Neuron (in vitro differentiated cells): ENCODE results near the gene RGL4.
"Not testable (repeated sequence)": the region's sequence is repeated elsewhere in the genome, so short reads cannot be mapped to it uniquely, and the experiment has no call there.

Experiments used
- H2AFZ ChIP-seq: one replicate; pipeline ENCODE4 v1.6.1; 2013; ENCODE audit warnings: low read depth, mild to moderate bottlenecking, inconsistent platforms, low read length, moderate library complexity
- H3K27me3 ChIP-seq: one replicate; pipeline ENCODE4 v1.6.1; 2013; ENCODE audit warnings: low read length; ENCODE audit not compliant: insufficient read depth
- H3K36me3 ChIP-seq: one replicate; pipeline ENCODE4 v1.6.1; 2013; ENCODE audit warnings: low read length; ENCODE audit not compliant: insufficient read depth
- H3K4me1 ChIP-seq: one replicate; pipeline ENCODE4 v1.6.1; 2013; ENCODE audit warnings: low read length; ENCODE audit not compliant: insufficient read depth
- H3K4me3 ChIP-seq: 2 replicates; pipeline ENCODE4 v1.5.1; 2013; ENCODE audit warnings: mild to moderate bottlenecking, low read length, moderate library complexity
- H3K9me3 ChIP-seq: one replicate; pipeline ENCODE4 v1.6.1; 2013; ENCODE audit warnings: low read length

The RGL4 gene

GRCh38 chr22:23715806-23716375, 25.1 kb downstream of the RGL4 start:
- H3K4me3 ChIP-seq, result peak overlapping the region; percentile 68
- peaks cover 7% of the 10 kb centered on the region for H3K4me1 ChIP-seq
- no peaks in the 10 kb centered on the region for H3K27me3 ChIP-seq
- peaks cover 21% of the 10 kb centered on the region for H3K36me3 ChIP-seq
- no peak overlapping the region for H2AFZ ChIP-seq
- no peaks in the 10 kb centered on the region for H3K9me3 ChIP-seq

GRCh38 chr22:23716811-23717801, 26.3 kb downstream of the RGL4 start:
- H3K9me3 ChIP-seq, result no peaks in the 10 kb centered on the region
- peaks cover 10% of the 10 kb centered on the region for H3K36me3 ChIP-seq
- H3K4me1 ChIP-seq, result peaks cover 7% of the 10 kb centered on the region
- H2AFZ ChIP-seq, result peak overlapping the region; percentile 78
- no peaks in the 10 kb centered on the region for H3K27me3 ChIP-seq
- peak overlapping the region; percentile 68 for H3K4me3 ChIP-seq

- Histone ChIP-seq H3K4me3 (no peak overlapping the region), H3K9me3 (no peaks in the 10 kb centered on the region), H3K4me1 (peaks cover 7% of the 10 kb centered on the region), H2AFZ (no peak overlapping the region), H3K27me3 (no peaks in the 10 kb centered on the region), H3K36me3 (peaks cover 5% of the 10 kb centered on the region)
These were observed 27.8 kb downstream of the RGL4 start for GRCh38 chr22:23718371-23719165.

GRCh38 chr22:23720855-23721254, 30.0 kb downstream of the RGL4 start:
- Histone ChIP-seq H2AFZ (no peak overlapping the region), H3K4me1 (peaks cover 6% of the 10 kb centered on the region), H3K27me3 (peaks cover 2% of the 10 kb centered on the region), H3K9me3 (no peaks in the 10 kb centered on the region), H3K4me3 (no peak overlapping the region), H3K36me3 (no peaks in the 10 kb centered on the region)

- Histone ChIP-seq H3K9me3 (no peaks in the 10 kb centered on the region), H2AFZ (no peak overlapping the region), H3K36me3 (no peaks in the 10 kb centered on the region), H3K27me3 (peaks cover 2% of the 10 kb centered on the region), H3K4me1 (no peaks in the 10 kb centered on the region), H3K4me3 (no peak overlapping the region)
These were observed 31.3 kb downstream of the RGL4 start for GRCh38 chr22:23722160-23722559.

GRCh38 chr22:23722724-23723123, 31.9 kb downstream of the RGL4 start:
- Histone ChIP-seq H2AFZ (no peak overlapping the region), H3K4me1 (no peaks in the 10 kb centered on the region), H3K9me3 (no peaks in the 10 kb centered on the region), H3K4me3 (no peak overlapping the region), H3K27me3 (peaks cover 2% of the 10 kb centered on the region), H3K36me3 (no peaks in the 10 kb centered on the region)

GRCh38 chr22:23728108-23728507, 37.3 kb downstream of the RGL4 start:
- not testable (repeated sequence) for H3K9me3 ChIP-seq, H3K4me1 ChIP-seq, H3K27me3 ChIP-seq, H3K36me3 ChIP-seq, H2AFZ ChIP-seq, H3K4me3 ChIP-seq

GRCh38 chr22:23737696-23738095, 46.9 kb downstream of the RGL4 start:
- H3K4me1 ChIP-seq, result no peaks in the 10 kb centered on the region
- no peaks in the 10 kb centered on the region for H3K27me3 ChIP-seq
- H3K36me3 ChIP-seq, result peaks cover 8% of the 10 kb centered on the region
- no peaks in the 10 kb centered on the region for H3K9me3 ChIP-seq
- no peak overlapping the region for H2AFZ ChIP-seq
- no peak overlapping the region for H3K4me3 ChIP-seq

GRCh38 chr22:23742505-23743264, 51.9 kb downstream of the RGL4 start:
- Histone ChIP-seq H3K27me3 (no peaks in the 10 kb centered on the region), H3K4me1 (no peaks in the 10 kb centered on the region), H3K36me3 (peaks cover 37% of the 10 kb centered on the region), H3K4me3 (no peak overlapping the region), H3K9me3 (peaks cover 2% of the 10 kb centered on the region), H2AFZ (no peak overlapping the region)

GRCh38 chr22:23743303-23743705, 52.5 kb downstream of the RGL4 start:
- no peaks in the 10 kb centered on the region for H3K27me3 ChIP-seq
- no peaks in the 10 kb centered on the region for H3K4me1 ChIP-seq
- H2AFZ ChIP-seq, result no peak overlapping the region
- H3K36me3 ChIP-seq, result peaks cover 37% of the 10 kb centered on the region
- H3K4me3 ChIP-seq, result no peak overlapping the region
- peaks cover 2% of the 10 kb centered on the region for H3K9me3 ChIP-seq

- H3K4me3 ChIP-seq, result no peak overlapping the region
- peaks cover 2% of the 10 kb centered on the region for H3K9me3 ChIP-seq
- no peak overlapping the region for H2AFZ ChIP-seq
- no peaks in the 10 kb centered on the region for H3K27me3 ChIP-seq
- H3K4me1 ChIP-seq, result no peaks in the 10 kb centered on the region
- H3K36me3 ChIP-seq, result peaks cover 37% of the 10 kb centered on the region
These were observed 53.2 kb downstream of the RGL4 start for GRCh38 chr22:23744001-23744400.

GRCh38 chr22:23744485-23744884, 53.7 kb downstream of the RGL4 start:
- Histone ChIP-seq H2AFZ (no peak overlapping the region), H3K27me3 (no peaks in the 10 kb centered on the region), H3K4me3 (no peak overlapping the region), H3K36me3 (peaks cover 37% of the 10 kb centered on the region), H3K4me1 (no peaks in the 10 kb centered on the region), H3K9me3 (peaks cover 2% of the 10 kb centered on the region)
